ENCODE results near the gene IL5RA. TPM values are rescaled to one million over a fixed set of nuclear protein-coding genes. Genes with fewer than 3 reads are reported as not detected.

The IL5RA gene, protein sequence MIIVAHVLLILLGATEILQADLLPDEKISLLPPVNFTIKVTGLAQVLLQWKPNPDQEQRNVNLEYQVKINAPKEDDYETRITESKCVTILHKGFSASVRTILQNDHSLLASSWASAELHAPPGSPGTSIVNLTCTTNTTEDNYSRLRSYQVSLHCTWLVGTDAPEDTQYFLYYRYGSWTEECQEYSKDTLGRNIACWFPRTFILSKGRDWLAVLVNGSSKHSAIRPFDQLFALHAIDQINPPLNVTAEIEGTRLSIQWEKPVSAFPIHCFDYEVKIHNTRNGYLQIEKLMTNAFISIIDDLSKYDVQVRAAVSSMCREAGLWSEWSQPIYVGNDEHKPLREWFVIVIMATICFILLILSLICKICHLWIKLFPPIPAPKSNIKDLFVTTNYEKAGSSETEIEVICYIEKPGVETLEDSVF
- total RNA-seq = not detected in 2 replicates

DNA sequence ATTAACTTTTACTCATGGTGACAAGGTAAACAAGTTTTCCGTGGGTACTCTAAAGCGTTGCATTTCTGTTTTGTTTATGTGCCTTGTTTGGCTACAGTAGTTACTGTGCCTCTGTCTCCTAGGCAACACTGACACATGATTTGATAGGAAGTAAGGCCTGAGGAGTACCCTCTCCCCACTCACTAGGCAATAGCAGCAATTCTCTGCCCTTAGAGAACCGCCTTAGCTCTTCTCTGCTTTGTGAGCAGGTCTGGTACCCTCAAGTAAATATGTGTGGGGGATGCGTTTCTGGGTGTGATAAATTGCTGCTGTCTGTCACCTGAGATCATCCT is at the start of gene IL5RA:
TSS of gene IL5RA (minus strand) at position 76 of the 332 bp plus-strand sequence. CDS start 5,390 bp downstream, outside the sequence.

DNA sequence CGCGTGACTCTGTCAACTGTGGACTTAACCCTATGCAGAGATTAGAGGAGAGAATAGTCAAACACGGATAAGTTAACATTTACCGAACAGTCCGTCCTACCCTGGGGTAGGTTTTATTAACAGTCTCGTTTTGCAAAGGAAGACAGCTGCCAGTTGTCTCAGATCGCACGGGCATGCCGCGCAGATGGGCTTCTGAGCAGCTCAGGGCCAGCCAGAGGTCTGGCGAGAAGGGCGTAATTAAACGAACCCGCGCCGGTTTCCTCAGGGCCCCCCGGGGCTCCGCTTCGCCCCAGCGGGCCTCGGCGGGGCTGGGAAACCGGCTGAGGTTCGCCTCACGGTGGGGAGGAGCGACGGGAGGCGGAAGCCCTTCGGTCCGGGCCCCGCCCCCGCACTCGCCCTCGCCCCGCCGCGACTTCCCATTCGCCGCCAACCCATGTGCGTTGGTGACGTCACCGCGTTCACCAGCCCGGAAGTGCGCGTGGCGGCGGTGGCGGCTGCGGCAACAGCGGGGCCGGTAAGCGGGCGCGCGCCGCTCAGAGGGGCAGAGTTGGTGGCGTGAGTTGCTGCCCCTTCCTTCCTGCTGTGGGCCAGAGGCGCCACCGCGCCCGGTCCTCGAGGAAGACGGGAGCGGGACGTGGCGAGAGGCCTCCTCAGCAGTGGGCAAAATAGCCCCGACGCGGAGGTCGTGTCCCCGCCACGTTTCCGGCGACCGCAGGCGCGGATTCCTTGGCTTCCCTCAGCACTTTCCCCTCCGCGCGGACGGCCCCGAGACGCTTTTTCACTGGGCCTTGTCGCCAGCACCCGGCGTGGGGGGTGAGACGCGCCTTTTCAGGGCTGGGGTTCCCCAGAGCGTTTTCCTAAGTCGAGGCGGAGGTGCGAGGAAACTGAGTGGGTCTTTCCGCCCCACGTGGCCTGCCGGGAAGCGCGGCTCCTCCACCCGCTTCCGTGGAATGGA is 16.6 kb upstream of the IL5RA start, which contains the start of gene TRNT1:
TSS of gene TRNT1 (plus strand) at position 464 of the 955 bp plus-strand sequence. CDS start 2,101 bp downstream, outside the sequence.

Other genes starting within 250 kb of the IL5RA start
- 10.0 and 13.2 TPM in 2 replicates for gene TRNT1, start 16.6 kb upstream of the IL5RA start, total RNA-seq
- gene CRBN, start 69.3 kb upstream of the IL5RA start, total RNA-seq = 18.6 and 37.0 TPM in 2 replicates

All from mesangial cell (primary cell).